ENCODE data around the gene UBE2J1.

UBE2J1 gene

GRCh38 chr6:89314692-89315091 is 37.8 kb downstream of the UBE2J1 start:
- no peak overlapping the region for H3K27ac ChIP-seq (ENCODE audit: low read depth, low read length)
- no peak overlapping the region for H2AK5ac ChIP-seq (ENCODE audit: low read length)
- no CpG with 5 or more reads among the region's 7 CpGs for WGBS (ENCODE audit: extremely low coverage, insufficient coverage, insufficient read length)
- H3K27me3 ChIP-seq (ENCODE audit: insufficient read depth, low read length), result no peaks in the 10 kb centered on the region
- no peak overlapping the region for H2BK120ac ChIP-seq (ENCODE audit: insufficient read depth, low read length, poor library complexity)
- H3K23ac ChIP-seq (ENCODE audit: low read length), result no peak overlapping the region
- H3K18ac ChIP-seq (ENCODE audit: low read length), result no peak overlapping the region
- H4K91ac ChIP-seq (ENCODE audit: low read depth, low read length), result no peak overlapping the region
- H3K14ac ChIP-seq (ENCODE audit: low read length), result no peak overlapping the region
- DNase-seq, result no peak
- no peak overlapping the region for H4K8ac ChIP-seq (ENCODE audit: low read depth, low read length)
- peaks cover 3% of the 10 kb centered on the region for H3K79me1 ChIP-seq (ENCODE audit: low read length)
- H2BK12ac ChIP-seq (ENCODE audit: low read length), result no peak overlapping the region
- no peaks in the 10 kb centered on the region for H3K9me3 ChIP-seq (ENCODE audit: insufficient read depth, low read depth, low read length)
- H3K4me3 ChIP-seq (ENCODE audit: low read depth, low read length), result no peak overlapping the region
- H3K4ac ChIP-seq (ENCODE audit: low read depth, low read length), result no peak overlapping the region
- peaks cover 0 to 7% of the 10 kb centered on the region in 2 experiments for H3K36me3 ChIP-seq (ENCODE audit: control insufficient read depth in 1 of 2, insufficient read depth in 2 of 2, low read length in 2 of 2)
- H3K4me2 ChIP-seq (ENCODE audit: low read length), result no peak overlapping the region
- H3K9ac ChIP-seq (ENCODE audit: low read length), result no peak overlapping the region
- H3K79me2 ChIP-seq (ENCODE audit: control insufficient read depth, insufficient read depth, low read length, poor library complexity), result no peaks in the 10 kb centered on the region
- no peak overlapping the region for H4K12ac ChIP-seq (ENCODE audit: low read depth, low read length)
- no peak overlapping the region for H2AFZ ChIP-seq (ENCODE audit: insufficient read depth, low read length, poor library complexity)
- H2BK5ac ChIP-seq (ENCODE audit: low read depth, low read length, poor library complexity), result no peak overlapping the region
- H3K4me1 ChIP-seq (ENCODE audit: control insufficient read depth in 1 of 2, insufficient read depth in 2 of 2, low read length in 2 of 2), result peaks cover 20% of the 10 kb centered on the region in 2 experiments

GRCh38 chr6:89313006-89313405 is 39.5 kb downstream of the UBE2J1 start:
- WGBS (ENCODE audit: extremely low coverage, insufficient coverage, insufficient read length), result no CpG with 5 or more reads among the region's 1 CpG

GRCh38 chr6:89311853-89312531 is 40.5 kb downstream of the UBE2J1 start:
- H4K91ac ChIP-seq (ENCODE audit: low read depth, low read length), result peak overlapping the region; percentile 10

More at GRCh38 chr6:89313006-89313405, 39.5 kb downstream of the UBE2J1 start:
- H4K8ac ChIP-seq (ENCODE audit: low read depth, low read length), result peak overlapping the region; percentile 2
- no peaks in the 10 kb centered on the region for H3K27me3 ChIP-seq (ENCODE audit: insufficient read depth, low read length)
- H3K9me3 ChIP-seq (ENCODE audit: insufficient read depth, low read depth, low read length), result no peaks in the 10 kb centered on the region
- H3K79me2 ChIP-seq (ENCODE audit: control insufficient read depth, insufficient read depth, low read length, poor library complexity), result no peaks in the 10 kb centered on the region
- no peak overlapping the region for H2BK12ac ChIP-seq (ENCODE audit: low read length)
- no peak overlapping the region for H4K12ac ChIP-seq (ENCODE audit: low read depth, low read length)
- no peak overlapping the region for H4K91ac ChIP-seq (ENCODE audit: low read depth, low read length)
- H2AK5ac ChIP-seq (ENCODE audit: low read length), result no peak overlapping the region
- no peak overlapping the region for H2AFZ ChIP-seq (ENCODE audit: insufficient read depth, low read length, poor library complexity)
- no peak overlapping the region for H3K4me3 ChIP-seq (ENCODE audit: low read depth, low read length)
- peaks cover 20% of the 10 kb centered on the region in 2 experiments for H3K4me1 ChIP-seq (ENCODE audit: control insufficient read depth in 1 of 2, insufficient read depth in 2 of 2, low read length in 2 of 2)
- H3K4me2 ChIP-seq (ENCODE audit: low read length), result no peak overlapping the region
- H3K79me1 ChIP-seq (ENCODE audit: low read length), result peaks cover 3% of the 10 kb centered on the region
- no peak overlapping the region for H3K23ac ChIP-seq (ENCODE audit: low read length)
- no peak overlapping the region for H3K27ac ChIP-seq (ENCODE audit: low read depth, low read length)
- H2BK120ac ChIP-seq (ENCODE audit: insufficient read depth, low read length, poor library complexity), result peak overlapping the region; percentile 2
- H3K4ac ChIP-seq (ENCODE audit: low read depth, low read length), result no peak overlapping the region
- H2BK5ac ChIP-seq (ENCODE audit: low read depth, low read length, poor library complexity), result no peak overlapping the region
- H3K18ac ChIP-seq (ENCODE audit: low read length), result no peak overlapping the region
- peaks cover 0 to 7% of the 10 kb centered on the region in 2 experiments for H3K36me3 ChIP-seq (ENCODE audit: control insufficient read depth in 1 of 2, insufficient read depth in 2 of 2, low read length in 2 of 2)
- no peak overlapping the region for H3K14ac ChIP-seq (ENCODE audit: low read length)
- DNase-seq, result no peak
- H3K9ac ChIP-seq (ENCODE audit: low read length), result no peak overlapping the region

GRCh38 chr6:89311530-89311852 is 41.0 kb downstream of the UBE2J1 start:
- Histone ChIP-seq H3K27me3 (ENCODE audit: insufficient read depth, low read length) (no peaks in the 10 kb centered on the region), H2AK5ac (ENCODE audit: low read length) (no peak overlapping the region), H3K4ac (ENCODE audit: low read depth, low read length) (no peak overlapping the region), H3K79me1 (ENCODE audit: low read length) (peaks cover 3% of the 10 kb centered on the region), H2BK12ac (ENCODE audit: low read length) (no peak overlapping the region), H3K4me2 (ENCODE audit: low read length) (no peak overlapping the region), H3K27ac (ENCODE audit: low read depth, low read length) (no peak overlapping the region), H4K91ac (ENCODE audit: low read depth, low read length) (no peak overlapping the region), H3K9me3 (ENCODE audit: insufficient read depth, low read depth, low read length) (no peaks in the 10 kb centered on the region), H4K8ac (ENCODE audit: low read depth, low read length) (no peak overlapping the region), H2BK5ac (ENCODE audit: low read depth, low read length, poor library complexity) (no peak overlapping the region), H3K9ac (ENCODE audit: low read length) (no peak overlapping the region), H2BK120ac (ENCODE audit: insufficient read depth, low read length, poor library complexity) (no peak overlapping the region), H3K14ac (ENCODE audit: low read length) (no peak overlapping the region), H3K79me2 (ENCODE audit: control insufficient read depth, insufficient read depth, low read length, poor library complexity) (no peaks in the 10 kb centered on the region), H3K23ac (ENCODE audit: low read length) (no peak overlapping the region), H4K12ac (ENCODE audit: low read depth, low read length) (no peak overlapping the region), H3K36me3 (ENCODE audit: control insufficient read depth in 1 of 2, insufficient read depth in 2 of 2, low read length in 2 of 2) (peaks cover 0 to 7% of the 10 kb centered on the region in 2 experiments), H3K4me3 (ENCODE audit: low read depth, low read length) (no peak overlapping the region), H3K4me1 (ENCODE audit: control insufficient read depth in 1 of 2, insufficient read depth in 2 of 2, low read length in 2 of 2) (peaks cover 20% of the 10 kb centered on the region in 2 experiments), H2AFZ (ENCODE audit: insufficient read depth, low read length, poor library complexity) (no peak overlapping the region), H3K18ac (ENCODE audit: low read length) (no peak overlapping the region)
- no peak for DNase-seq
- WGBS (ENCODE audit: extremely low coverage, insufficient coverage, insufficient read length), result no CpG with 5 or more reads among the region's 5 CpGs

More at GRCh38 chr6:89311853-89312531, 40.5 kb downstream of the UBE2J1 start:
- H3K27me3 ChIP-seq (ENCODE audit: insufficient read depth, low read length), result no peaks in the 10 kb centered on the region
- peak overlapping the region; percentile 4 for H3K4ac ChIP-seq (ENCODE audit: low read depth, low read length)
- peak overlapping the region; percentile 27 for H3K14ac ChIP-seq (ENCODE audit: low read length)
- H4K12ac ChIP-seq (ENCODE audit: low read depth, low read length), result peak overlapping the region; percentile 4
- peak overlapping the region; percentile 26 for H3K18ac ChIP-seq (ENCODE audit: low read length)
- no CpG with 5 or more reads among the region's 9 CpGs for WGBS (ENCODE audit: extremely low coverage, insufficient coverage, insufficient read length)
- H2AFZ ChIP-seq (ENCODE audit: insufficient read depth, low read length, poor library complexity), result peak overlapping the region; percentile 18
- H4K8ac ChIP-seq (ENCODE audit: low read depth, low read length), result peak overlapping the region; percentile 19
- H3K27ac ChIP-seq (ENCODE audit: low read depth, low read length), result peak overlapping the region; percentile 42
- no peaks in the 10 kb centered on the region for H3K79me2 ChIP-seq (ENCODE audit: control insufficient read depth, insufficient read depth, low read length, poor library complexity)
- H2BK5ac ChIP-seq (ENCODE audit: low read depth, low read length, poor library complexity), result no peak overlapping the region
- H2AK5ac ChIP-seq (ENCODE audit: low read length), result no peak overlapping the region
- peaks cover 3% of the 10 kb centered on the region for H3K79me1 ChIP-seq (ENCODE audit: low read length)
- peaks cover 20% of the 10 kb centered on the region in 2 experiments for H3K4me1 ChIP-seq (ENCODE audit: control insufficient read depth in 1 of 2, insufficient read depth in 2 of 2, low read length in 2 of 2)
- peak in 1 of 2 donors; percentile 22 for DNase-seq
- H3K9me3 ChIP-seq (ENCODE audit: insufficient read depth, low read depth, low read length), result no peaks in the 10 kb centered on the region
- H3K23ac ChIP-seq (ENCODE audit: low read length), result no peak overlapping the region
- no peak overlapping the region for H3K4me2 ChIP-seq (ENCODE audit: low read length)
- H2BK120ac ChIP-seq (ENCODE audit: insufficient read depth, low read length, poor library complexity), result peak overlapping the region; percentile 15
- H3K4me3 ChIP-seq (ENCODE audit: low read depth, low read length), result no peak overlapping the region
- H3K36me3 ChIP-seq (ENCODE audit: control insufficient read depth in 1 of 2, insufficient read depth in 2 of 2, low read length in 2 of 2), result peaks cover 0 to 7% of the 10 kb centered on the region in 2 experiments
- no peak overlapping the region for H3K9ac ChIP-seq (ENCODE audit: low read length)
- no peak overlapping the region for H2BK12ac ChIP-seq (ENCODE audit: low read length)

All from trophoblast cell (in vitro differentiated cells and primary cell).